Activated T-cell treated with anti-CD3 and anti-CD28 coated beads for 24 hours (primary cell): ENCODE data around the gene PREPL.

Source experiments
- DNase-seq: peaks from one replicate; pipeline ENCODE4 v3.0.0-alpha.2; 2020; ENCODE audit warnings: low read depth

Gene PREPL

GRCh38 chr2:44295633-44296359 lies 65.5 kb downstream of the PREPL start:
- DNase-seq: no peak

DNA sequence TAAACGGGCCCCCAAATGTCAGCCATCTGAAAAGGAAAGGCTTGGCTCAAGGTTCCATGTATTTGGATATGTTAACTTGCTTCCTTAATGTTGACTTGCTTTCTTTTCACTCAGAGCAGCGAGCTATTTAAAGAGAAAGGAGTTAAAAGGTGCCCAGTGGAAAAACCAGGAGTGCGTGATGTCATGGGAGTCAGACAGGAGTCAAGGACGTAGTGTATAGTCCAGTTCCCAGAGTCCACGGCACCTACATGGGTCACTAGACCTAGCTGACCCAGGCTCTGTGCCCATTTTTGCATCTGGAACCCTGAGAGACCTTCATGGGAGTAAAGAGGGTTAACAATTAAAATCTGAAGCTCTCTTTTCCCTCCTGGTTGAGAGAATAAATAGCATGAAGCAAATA lies 66.2 kb downstream of the PREPL start:
- no peak for DNase-seq

DNA sequence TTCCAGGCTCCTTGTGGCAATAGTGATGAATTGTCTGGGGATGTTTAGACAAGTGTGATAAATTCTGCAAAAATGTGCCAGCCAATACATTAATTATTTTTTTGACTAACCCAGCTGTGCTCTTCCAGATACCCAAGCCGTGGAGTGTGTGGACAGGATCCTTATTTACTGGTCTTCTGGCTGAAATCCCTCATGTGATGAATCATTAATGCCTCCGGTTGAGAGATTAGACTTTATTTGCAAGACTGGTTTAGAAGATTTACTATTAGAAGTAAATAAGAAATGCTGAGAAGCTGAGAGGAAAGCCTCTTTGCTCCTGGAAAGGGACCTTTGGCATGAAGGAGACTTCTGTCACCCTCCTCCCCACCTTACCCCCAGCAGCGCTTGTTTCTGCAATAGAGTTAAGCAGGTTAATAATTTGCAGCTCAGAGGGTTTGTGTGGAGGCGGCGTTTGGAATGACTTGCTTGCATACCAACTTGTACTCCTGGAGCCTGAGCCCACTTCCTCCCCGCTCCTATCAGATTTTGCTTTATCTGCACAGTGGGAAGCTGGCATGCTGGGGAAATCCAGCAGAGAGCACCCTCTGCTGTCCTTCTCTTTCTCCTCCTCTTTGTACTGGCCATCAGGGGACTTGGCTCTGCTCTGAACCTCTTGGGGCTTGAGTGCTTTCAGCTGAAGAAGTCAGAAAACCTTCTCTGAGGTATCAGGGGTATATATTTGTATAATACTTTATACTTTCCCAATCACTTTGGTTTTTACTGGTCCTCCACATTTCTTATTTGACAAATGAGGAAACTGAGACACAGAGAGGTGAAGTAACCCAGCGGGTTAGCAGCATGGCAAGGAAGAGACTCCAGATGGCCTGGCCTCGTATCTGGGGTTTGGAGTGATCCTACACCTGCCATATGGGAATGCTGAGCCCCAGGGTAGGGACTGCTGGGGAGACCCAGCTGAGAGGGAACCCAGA lies 69.7 kb downstream of the PREPL start:
- DNase-seq: no peak

- DNase-seq: no peak
Measured at GRCh38 chr2:44290261-44290660, 71.0 kb downstream of the PREPL start.

DNA sequence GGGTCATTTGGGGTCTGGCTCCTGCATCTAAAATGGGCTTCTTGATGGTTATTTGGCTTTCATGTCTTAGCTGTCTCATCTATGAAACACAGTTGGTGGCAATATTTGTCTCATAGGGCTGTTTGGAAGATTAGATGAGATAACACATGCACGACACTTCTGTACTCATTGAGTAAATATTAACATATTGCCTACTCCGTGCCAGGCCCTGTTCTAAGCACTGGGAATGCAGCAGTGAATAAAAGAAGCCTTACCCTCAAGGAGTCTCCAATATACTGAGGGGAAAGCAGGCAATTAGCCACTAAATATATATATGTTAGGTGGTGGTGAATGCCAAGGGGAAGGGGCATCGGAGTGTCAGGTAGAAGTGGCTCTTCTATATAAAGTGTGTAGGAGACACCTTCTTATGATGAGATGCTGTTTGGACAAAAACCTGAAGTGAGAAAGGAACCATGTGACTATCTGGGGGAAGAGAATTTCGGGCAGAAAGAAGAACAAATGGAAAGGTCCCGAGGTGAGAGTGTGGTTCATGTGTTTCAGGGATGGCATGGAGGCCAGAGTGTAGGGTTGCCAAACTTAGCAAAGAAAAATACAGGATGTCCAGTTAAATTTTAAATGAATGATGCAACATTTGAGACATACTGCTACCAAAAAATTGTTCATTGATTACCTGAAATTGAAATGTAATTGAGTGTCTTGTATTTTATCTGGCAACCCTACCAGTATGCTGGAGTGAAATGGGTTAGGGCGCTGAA lies 74.2 kb downstream of the PREPL start:
- DNase-seq: no peak

- no peak for DNase-seq
Measured at GRCh38 chr2:44286119-44286883, 75.0 kb downstream of the PREPL start.

DNA sequence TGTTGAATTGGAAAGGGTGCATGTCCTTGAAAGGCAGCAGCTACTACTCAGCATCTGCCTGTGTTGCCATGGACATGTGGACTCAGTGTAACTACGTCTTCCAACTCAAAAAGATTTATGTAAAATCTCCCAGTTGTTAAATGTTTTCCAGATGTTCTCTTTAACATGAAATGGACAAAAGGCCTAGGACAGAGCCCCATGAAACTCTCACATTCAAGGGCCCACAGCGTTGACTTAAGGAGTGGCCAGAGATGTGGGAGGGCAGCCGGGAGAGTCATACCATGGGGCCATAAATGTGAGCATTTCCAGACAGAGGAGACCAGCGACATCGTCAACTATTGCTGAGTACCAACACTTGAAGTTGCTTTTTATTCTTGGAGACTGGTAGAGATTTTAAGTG lies 76.1 kb downstream of the PREPL start:
- DNase-seq: no peak

- DNase-seq: no peak
Measured at GRCh38 chr2:44283116-44283666, 78.1 kb downstream of the PREPL start.

DNA sequence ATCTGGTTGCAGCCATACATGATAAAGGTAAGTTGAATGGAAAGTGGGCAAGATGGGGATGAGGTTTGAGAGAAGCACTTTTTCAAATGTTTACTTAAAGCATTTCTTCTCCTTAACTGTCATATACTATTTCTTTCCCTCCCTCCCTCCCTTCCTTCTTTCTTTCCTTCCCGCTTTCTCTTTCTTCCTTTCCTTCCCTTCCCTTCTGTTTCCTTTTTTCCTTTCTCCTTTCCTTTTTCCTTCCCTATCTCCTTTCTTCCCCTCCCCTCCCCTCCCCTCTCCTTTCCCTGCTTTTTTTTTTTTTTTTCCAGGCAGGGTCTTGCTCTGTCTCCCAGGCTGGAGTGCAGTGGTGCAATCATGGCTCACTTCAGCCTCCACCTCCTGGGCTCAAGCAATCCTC lies 80.4 kb downstream of the PREPL start:
- no peak for DNase-seq

- no peak for DNase-seq
Measured at GRCh38 chr2:44277541-44277940, 83.8 kb downstream of the PREPL start.

DNA sequence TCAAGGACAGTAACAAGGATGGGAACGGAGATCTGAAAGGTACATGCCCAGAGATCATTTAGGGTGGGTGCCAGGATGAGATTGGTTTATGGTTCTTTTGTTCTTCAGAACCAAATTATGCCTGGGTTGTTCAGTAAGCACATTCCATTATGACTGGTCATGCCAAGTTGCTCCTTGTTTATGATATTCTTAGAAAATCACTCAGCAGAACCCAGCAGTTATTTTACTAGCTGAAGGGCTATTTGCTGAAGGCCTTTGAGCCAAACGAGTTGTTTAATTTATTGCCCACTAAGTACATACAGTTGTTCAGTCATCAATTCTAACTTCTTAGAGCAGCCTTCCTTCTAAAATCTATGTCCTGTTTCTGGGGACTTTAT lies 85.4 kb downstream of the PREPL start:
- no peak for DNase-seq

DNA sequence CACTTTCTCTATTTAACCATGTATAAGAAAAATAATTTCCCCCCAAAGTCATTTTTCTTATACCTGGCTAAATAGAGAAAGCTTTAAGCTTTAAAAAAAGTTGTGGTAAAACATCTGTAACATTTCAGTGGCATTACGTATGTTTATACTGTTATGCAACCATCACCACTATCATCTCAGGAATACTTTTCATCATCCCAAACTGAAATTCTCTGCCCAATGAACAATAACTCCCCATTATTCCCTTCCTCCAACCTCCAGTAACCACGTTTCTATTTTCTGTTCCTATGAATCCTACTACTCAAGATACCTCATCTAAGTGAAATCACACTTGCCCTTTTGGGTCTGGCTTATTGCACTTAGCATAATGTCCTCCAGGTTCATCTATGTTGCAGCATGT lies 87.7 kb downstream of the PREPL start:
- DNase-seq: no peak

GRCh38 chr2:44273076-44273475 lies 88.2 kb downstream of the PREPL start:
- DNase-seq: no peak

GRCh38 chr2:44271296-44271695 lies 90.0 kb downstream of the PREPL start:
- DNase-seq: no peak

- DNase-seq: no peak
Measured at GRCh38 chr2:44269831-44270230, 91.5 kb downstream of the PREPL start.

DNA sequence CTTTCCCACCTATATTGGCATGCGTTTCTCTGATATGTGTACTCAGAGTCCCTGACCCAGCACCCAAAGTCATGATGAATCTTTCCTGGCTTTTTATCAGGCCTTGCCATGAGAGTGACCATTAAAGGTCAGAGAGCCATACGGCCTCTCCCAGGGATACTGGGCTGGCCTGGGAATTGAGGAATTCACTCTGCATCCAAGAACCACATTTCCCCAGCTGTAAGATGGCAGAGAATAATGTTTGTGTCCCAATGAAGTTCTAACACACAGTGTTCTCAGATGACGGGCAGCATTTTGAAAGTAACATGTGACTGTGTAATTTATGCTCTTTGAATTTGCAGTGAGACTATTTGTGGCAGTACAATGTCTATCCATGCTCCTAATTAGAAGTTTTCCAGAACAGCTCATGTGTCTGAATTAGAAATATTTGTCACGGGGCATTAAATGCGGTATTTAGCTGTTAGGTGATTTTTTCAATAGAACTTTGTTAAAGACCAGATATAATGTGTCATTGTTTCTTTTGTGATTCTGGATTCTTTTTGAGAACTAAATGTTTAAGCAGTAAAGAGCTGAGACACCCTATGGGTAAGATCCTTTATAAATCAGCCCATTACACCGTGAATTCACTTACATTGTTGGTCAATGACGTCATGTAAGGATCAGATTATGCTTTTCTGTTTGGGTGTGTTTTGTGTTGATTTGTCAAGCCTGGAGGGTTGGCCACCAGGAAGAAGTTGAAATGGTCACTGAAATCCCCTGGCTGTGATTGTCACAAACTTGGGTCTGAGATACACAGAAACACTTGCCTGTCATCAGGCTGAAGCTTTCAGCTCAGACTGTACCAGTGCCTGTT lies 93.3 kb downstream of the PREPL start:
- no peak for DNase-seq
